K562 (cell line): Measurements from ENCODE around the gene FBXW8. TPM values are rescaled to one million over a fixed set of nuclear protein-coding genes. Genes with fewer than 3 reads are reported as not detected.

Experiments used
- ATF7 ChIP-seq: fragments of 450-650 bp; IDR thresholded peaks from 2 replicates; pipeline ENCODE4 v1.7.1; 2014; ENCODE audit warnings: mild to moderate bottlenecking, moderate library complexity
- BCLAF1 ChIP-seq, 2 experiments: fragments of 450-650 bp in 1 of 2; IDR thresholded peaks; 2 replicates each; pipeline ENCODE4 v1.6.1; 2011 to 2017; ENCODE audit warnings: low read depth in 2 of 2, antibody characterized with exemption in 1 of 2, borderline replicate concordance in 1 of 2, low read length in 1 of 2, mild to moderate bottlenecking in 1 of 2, mixed read lengths in 1 of 2; ENCODE audit not compliant: control insufficient read depth in 1 of 2
- CC2D1A ChIP-seq: fragments of 450-650 bp; IDR thresholded peaks from 2 replicates; pipeline ENCODE4 v1.6.1; 2017; ENCODE audit warnings: mild to moderate bottlenecking
- CREM ChIP-seq: IDR thresholded peaks from 2 replicates; pipeline ENCODE4 v1.6.1; 2014; ENCODE audit warnings: antibody characterized with exemption, low read depth
- DPF2 ChIP-seq: fragments of 450-650 bp; IDR thresholded peaks from 2 replicates; pipeline ENCODE4 v1.6.1; 2016
- GATAD2B ChIP-seq: fragments of 450-650 bp; IDR thresholded peaks from 2 replicates; pipeline ENCODE4 v1.6.1; 2017; ENCODE audit warnings: mild to moderate bottlenecking, borderline replicate concordance
- MTA1 ChIP-seq: fragments of 450-650 bp; IDR thresholded peaks from 2 replicates; pipeline ENCODE4 v1.6.1; 2017; ENCODE audit warnings: borderline replicate concordance
- ZKSCAN3 ChIP-seq: fragments of 250-450 bp; sonication (Bioruptor Pico); IDR thresholded peaks from 2 replicates; pipeline ENCODE4 v1.4.0; 2020
- ZNF24 ChIP-seq: fragments of 450-650 bp; IDR thresholded peaks from 2 replicates; pipeline ENCODE4 v1.6.1; 2016
- ZNF444 ChIP-seq: fragments of 250-450 bp; sonication (Bioruptor Pico); IDR thresholded peaks from 2 replicates; pipeline ENCODE4 v1.4.0; 2020; ENCODE audit warnings: mild to moderate bottlenecking, moderate library complexity
- ZNF717 ChIP-seq: fragments of 250-450 bp; sonication (Bioruptor Pico); IDR thresholded peaks from 2 replicates; pipeline ENCODE4 v1.5.0; 2021
- polyA plus RNA-seq, 8 experiments: library from polyadenylated mRNA; depleted of rRNA in 4 of 8; stranded (reverse) in 5 of 8; unstranded in 3 of 8; fragments of >200 nt; fragmentation: Nextera tagmentation in 2 of 8; fragmentation: Illumina TruSeq in 1 of 8; extraction: Ambion mirVana in 2 of 8; extraction: Trizol in 1 of 8; gene quantifications; 2 replicates each; pipeline versions ENCODE4 v1.2.1 to v1.2.3, GENCODE V29; 2011 to 2014; ENCODE audit warnings: inconsistent platforms in 1 of 8, missing spikeins in 1 of 8
- total RNA-seq, 7 experiments: library from RNA; depleted of rRNA in 6 of 7; stranded (reverse); fragments of >200 nt in 6 of 7; fragmentation: Illumina TruSeq in 2 of 7; extraction: Trizol in 2 of 7; gene quantifications; 2 replicates each; pipeline versions ENCODE4 v1.2.1 to v1.2.3, GENCODE V29; 2011 to 2021; ENCODE audit warnings: low replicate concordance in 1 of 7
- TF ChIP-seq, protein P1 (sequence below): fragments of 450-650 bp; IDR thresholded peaks from 2 replicates; pipeline ENCODE4 v1.6.1; 2018; ENCODE audit warnings: mild to moderate bottlenecking, low read depth; ENCODE audit not compliant: partially characterized antibody
- TF ChIP-seq, protein P2 (sequence below): fragments of 450-650 bp; conservative IDR thresholded peaks from 2 replicates; pipeline ENCODE4 v1.6.1; 2016; ENCODE audit warnings: missing genetic modification characterization, low read depth, mild to moderate bottlenecking, control low read depth, missing compliant biosample characterization
- TF ChIP-seq, protein P3 (sequence below), 2 experiments: fragments of 450-650 bp; conservative IDR thresholded peaks; 2 replicates each; pipeline ENCODE4 v1.6.1; 2017; ENCODE audit warnings: mild to moderate bottlenecking in 2 of 2, moderate library complexity in 2 of 2
- TF ChIP-seq, protein P4 (sequence below): fragments of 450-650 bp; IDR thresholded peaks from 2 replicates; pipeline ENCODE4 v1.6.1; 2018; ENCODE audit not compliant: partially characterized antibody
- TF ChIP-seq, protein P5 (sequence below): fragments of 250-450 bp; sonication (Bioruptor Pico); IDR thresholded peaks from 2 replicates; pipeline ENCODE4 v1.4.0; 2020; ENCODE audit warnings: mild to moderate bottlenecking

FBXW8 gene
- total and polyA plus RNA-seq, 9 of the 15 experiments (the other 6 are each of a cell fraction or from before 2014, with no cell fraction given): 0.58 to 8.3 (median 4.4) TPM

GRCh38 chr12:116916714-116917114 lies 6.0 kb downstream of the FBXW8 start (continued):
- TF ChIP-seq ATF7 (peak; percentile 68), MTA1 (peak; percentile 46; the same call in 1 of the 2 replicates), ZKSCAN3 (CRISPR knock-in tag) (no peak), CREM (peak; percentile 75), ZNF24 (no peak), CC2D1A (peak; percentile 57; the same call in 1 of the 2 replicates), DPF2 (peak; percentile 96), BCLAF1 (IDR thresholded peaks at IDR 0.05; ENCODE audit: borderline replicate concordance in 1 of 2, control insufficient read depth in 1 of 2, low read depth in 2 of 2, low read length in 1 of 2) (no peak), GATAD2B (no peak), ZNF717 (CRISPR knock-in tag) (no peak), ZNF444 (CRISPR knock-in tag) (no peak)
- TF ChIP-seq, protein P1, sequence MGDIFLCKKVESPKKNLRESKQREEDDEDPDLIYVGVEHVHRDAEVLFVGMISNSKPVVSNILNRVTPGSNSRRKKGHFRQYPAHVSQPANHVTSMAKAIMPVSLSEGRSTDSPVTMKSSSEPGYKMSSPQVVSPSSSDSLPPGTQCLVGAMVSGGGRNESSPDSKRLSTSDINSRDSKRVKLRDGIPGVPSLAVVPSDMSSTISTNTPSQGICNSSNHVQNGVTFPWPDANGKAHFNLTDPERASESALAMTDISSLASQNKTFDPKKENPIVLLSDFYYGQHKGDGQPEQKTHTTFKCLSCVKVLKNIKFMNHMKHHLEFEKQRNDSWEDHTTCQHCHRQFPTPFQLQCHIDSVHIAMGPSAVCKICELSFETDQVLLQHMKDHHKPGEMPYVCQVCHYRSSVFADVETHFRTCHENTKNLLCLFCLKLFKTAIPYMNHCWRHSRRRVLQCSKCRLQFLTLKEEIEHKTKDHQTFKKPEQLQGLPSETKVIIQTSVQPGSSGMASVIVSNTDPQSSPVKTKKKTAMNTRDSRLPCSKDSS: no peak
- TF ChIP-seq, protein P2, sequence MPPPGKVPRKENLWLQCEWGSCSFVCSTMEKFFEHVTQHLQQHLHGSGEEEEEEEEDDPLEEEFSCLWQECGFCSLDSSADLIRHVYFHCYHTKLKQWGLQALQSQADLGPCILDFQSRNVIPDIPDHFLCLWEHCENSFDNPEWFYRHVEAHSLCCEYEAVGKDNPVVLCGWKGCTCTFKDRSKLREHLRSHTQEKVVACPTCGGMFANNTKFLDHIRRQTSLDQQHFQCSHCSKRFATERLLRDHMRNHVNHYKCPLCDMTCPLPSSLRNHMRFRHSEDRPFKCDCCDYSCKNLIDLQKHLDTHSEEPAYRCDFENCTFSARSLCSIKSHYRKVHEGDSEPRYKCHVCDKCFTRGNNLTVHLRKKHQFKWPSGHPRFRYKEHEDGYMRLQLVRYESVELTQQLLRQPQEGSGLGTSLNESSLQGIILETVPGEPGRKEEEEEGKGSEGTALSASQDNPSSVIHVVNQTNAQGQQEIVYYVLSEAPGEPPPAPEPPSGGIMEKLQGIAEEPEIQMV (tag): no peak
- TF ChIP-seq, protein P3, sequence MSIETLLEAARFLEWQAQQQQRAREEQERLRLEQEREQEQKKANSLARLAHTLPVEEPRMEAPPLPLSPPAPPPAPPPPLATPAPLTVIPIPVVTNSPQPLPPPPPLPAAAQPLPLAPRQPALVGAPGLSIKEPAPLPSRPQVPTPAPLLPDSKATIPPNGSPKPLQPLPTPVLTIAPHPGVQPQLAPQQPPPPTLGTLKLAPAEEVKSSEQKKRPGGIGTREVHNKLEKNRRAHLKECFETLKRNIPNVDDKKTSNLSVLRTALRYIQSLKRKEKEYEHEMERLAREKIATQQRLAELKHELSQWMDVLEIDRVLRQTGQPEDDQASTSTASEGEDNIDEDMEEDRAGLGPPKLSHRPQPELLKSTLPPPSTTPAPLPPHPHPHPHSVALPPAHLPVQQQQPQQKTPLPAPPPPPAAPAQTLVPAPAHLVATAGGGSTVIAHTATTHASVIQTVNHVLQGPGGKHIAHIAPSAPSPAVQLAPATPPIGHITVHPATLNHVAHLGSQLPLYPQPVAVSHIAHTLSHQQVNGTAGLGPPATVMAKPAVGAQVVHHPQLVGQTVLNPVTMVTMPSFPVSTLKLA (conservative IDR thresholded peaks at IDR 0.05): peak in 1 of 2 experiments; percentile 51; a peak in 2 of 4 replicates
- TF ChIP-seq, protein P4, sequence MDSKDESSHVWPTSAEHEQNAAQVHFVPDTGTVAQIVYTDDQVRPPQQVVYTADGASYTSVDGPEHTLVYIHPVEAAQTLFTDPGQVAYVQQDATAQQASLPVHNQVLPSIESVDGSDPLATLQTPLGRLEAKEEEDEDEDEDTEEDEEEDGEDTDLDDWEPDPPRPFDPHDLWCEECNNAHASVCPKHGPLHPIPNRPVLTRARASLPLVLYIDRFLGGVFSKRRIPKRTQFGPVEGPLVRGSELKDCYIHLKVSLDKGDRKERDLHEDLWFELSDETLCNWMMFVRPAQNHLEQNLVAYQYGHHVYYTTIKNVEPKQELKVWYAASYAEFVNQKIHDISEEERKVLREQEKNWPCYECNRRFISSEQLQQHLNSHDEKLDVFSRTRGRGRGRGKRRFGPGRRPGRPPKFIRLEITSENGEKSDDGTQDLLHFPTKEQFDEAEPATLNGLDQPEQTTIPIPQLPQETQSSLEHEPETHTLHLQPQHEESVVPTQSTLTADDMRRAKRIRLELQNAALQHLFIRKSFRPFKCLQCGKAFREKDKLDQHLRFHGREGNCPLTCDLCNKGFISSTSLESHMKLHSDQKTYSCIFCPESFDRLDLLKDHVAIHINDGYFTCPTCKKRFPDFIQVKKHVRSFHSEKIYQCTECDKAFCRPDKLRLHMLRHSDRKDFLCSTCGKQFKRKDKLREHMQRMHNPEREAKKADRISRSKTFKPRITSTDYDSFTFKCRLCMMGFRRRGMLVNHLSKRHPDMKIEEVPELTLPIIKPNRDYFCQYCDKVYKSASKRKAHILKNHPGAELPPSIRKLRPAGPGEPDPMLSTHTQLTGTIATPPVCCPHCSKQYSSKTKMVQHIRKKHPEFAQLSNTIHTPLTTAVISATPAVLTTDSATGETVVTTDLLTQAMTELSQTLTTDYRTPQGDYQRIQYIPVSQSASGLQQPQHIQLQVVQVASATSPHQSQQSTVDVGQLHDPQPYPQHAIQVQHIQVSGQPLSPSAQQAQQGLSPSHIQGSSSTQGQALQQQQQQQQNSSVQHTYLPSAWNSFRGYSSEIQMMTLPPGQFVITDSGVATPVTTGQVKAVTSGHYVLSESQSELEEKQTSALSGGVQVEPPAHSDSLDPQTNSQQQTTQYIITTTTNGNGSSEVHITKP: peak; percentile 33
- TF ChIP-seq, protein P5, sequence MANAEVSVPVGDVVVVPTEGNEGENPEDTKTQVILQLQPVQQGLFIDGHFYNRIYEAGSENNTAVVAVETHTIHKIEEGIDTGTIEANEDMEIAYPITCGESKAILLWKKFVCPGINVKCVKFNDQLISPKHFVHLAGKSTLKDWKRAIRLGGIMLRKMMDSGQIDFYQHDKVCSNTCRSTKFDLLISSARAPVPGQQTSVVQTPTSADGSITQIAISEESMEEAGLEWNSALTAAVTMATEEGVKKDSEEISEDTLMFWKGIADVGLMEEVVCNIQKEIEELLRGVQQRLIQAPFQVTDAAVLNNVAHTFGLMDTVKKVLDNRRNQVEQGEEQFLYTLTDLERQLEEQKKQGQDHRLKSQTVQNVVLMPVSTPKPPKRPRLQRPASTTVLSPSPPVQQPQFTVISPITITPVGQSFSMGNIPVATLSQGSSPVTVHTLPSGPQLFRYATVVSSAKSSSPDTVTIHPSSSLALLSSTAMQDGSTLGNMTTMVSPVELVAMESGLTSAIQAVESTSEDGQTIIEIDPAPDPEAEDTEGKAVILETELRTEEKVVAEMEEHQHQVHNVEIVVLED (CRISPR knock-in tag): no peak
